DND-41 (cell line): ENCODE data around the gene RMND1.

Experiments
- ATAC-seq: fragments of 200-7000 bp; cut with Tn5 transposase; 3 replicates; pipeline ENCODE4 v1.9.1; 2021; ENCODE audit warnings: low read depth; ENCODE audit not compliant: insufficient read depth
- DNase-seq: peaks from one replicate; pipeline ENCODE4 v3.0.0-alpha.2; 2020
- H2AFZ ChIP-seq: 2 replicates; pipeline ENCODE4 v1.6.0; 2012; ENCODE audit warnings: low read depth, low read length
- H3K27ac ChIP-seq: 2 replicates; pipeline ENCODE4 v1.5.1; 2012; ENCODE audit warnings: low read length, inconsistent platforms
- H3K27me3 ChIP-seq: fragments of 200-600 bp; sonication (generic); 2 replicates; pipeline ENCODE4 v1.6.0; 2012; ENCODE audit warnings: low read length, mild to moderate bottlenecking, inconsistent platforms; ENCODE audit not compliant: insufficient read depth, poor library complexity
- H3K36me3 ChIP-seq: 2 replicates; pipeline ENCODE4 v1.5.1; 2012; ENCODE audit warnings: low read length, inconsistent platforms; ENCODE audit not compliant: insufficient read depth
- H3K4me1 ChIP-seq: 2 replicates; pipeline ENCODE4 v1.5.1; 2012; ENCODE audit warnings: mild to moderate bottlenecking, low read length; ENCODE audit not compliant: insufficient read depth
- H3K4me2 ChIP-seq: 2 replicates; pipeline ENCODE4 v1.6.0; 2012; ENCODE audit warnings: mild to moderate bottlenecking, moderate library complexity, low read length, inconsistent platforms; ENCODE audit not compliant: insufficient read depth
- H3K4me3 ChIP-seq, 2 experiments: fragments of 200-600 bp in 1 of 2; shearing (Covaris generic) in 1 of 2; 2 replicates each; pipeline ENCODE4 v1.5.1; 2012 to 2016; ENCODE audit warnings: inconsistent platforms in 2 of 2, low read length in 2 of 2, mild to moderate bottlenecking in 2 of 2, low read depth in 1 of 2, moderate library complexity in 1 of 2
- H3K79me2 ChIP-seq: 2 replicates; pipeline ENCODE4 v1.6.0; 2012; ENCODE audit warnings: low read length, inconsistent platforms; ENCODE audit not compliant: insufficient read depth
- H3K9ac ChIP-seq: 2 replicates; pipeline ENCODE4 v1.6.0; 2012; ENCODE audit warnings: low read depth, mild to moderate bottlenecking, inconsistent platforms, low read length, moderate library complexity
- H3K9me3 ChIP-seq: 2 replicates; pipeline ENCODE4 v1.5.1; 2012; ENCODE audit warnings: low read length, moderate library complexity, mild to moderate bottlenecking, inconsistent platforms; ENCODE audit not compliant: insufficient read depth, severe bottlenecking
- H4K20me1 ChIP-seq: 2 replicates; pipeline ENCODE4 v1.6.0; 2012; ENCODE audit warnings: low read length; ENCODE audit not compliant: insufficient read depth
- EZH2 ChIP-seq: IDR thresholded peaks from 3 replicates; pipeline ENCODE4 v1.6.1; 2012; ENCODE audit warnings: borderline replicate concordance, low read depth, mild to moderate bottlenecking, moderate library complexity, low read length, inconsistent platforms; ENCODE audit not compliant: severe bottlenecking
- TF ChIP-seq, protein P1 (sequence below): IDR thresholded peaks from 2 replicates; pipeline ENCODE4 v1.5.1; 2012; ENCODE audit warnings: borderline replicate concordance, low read length, moderate library complexity, mild to moderate bottlenecking; ENCODE audit not compliant: poor library complexity, severe bottlenecking; ENCODE audit errors: extremely low read depth

The RMND1 gene

DNA sequence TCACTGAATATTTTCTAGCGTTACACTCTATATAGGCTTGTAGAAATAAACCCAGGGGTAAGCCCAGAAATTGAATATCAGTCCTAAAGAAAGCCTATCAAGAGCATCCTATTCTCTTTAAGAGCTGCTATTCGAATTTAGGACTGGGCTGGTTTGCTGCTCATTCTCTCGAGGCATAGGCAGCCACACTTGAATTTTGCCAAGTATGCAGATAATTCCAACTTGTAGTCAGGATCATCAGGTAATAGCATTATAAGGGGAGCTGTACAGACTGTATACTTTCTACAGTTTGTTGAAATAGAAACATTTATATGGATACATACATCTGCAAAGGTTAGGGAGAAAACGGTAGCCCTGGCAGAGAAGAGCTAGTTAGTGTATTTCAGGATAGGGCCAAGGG lies 58.5 kb downstream of the RMND1 start:
- DNase-seq: no peak
- peaks cover 66% of the 10 kb centered on the region for H4K20me1 ChIP-seq
- peak overlapping the region in 1 of 2 experiments; percentile 68; a peak in 2 of 4 replicates for H3K4me3 ChIP-seq
- no peak overlapping the region for H2AFZ ChIP-seq
- peak overlapping the region; percentile 100 for H3K9ac ChIP-seq
- peak overlapping the region; percentile 74 for H3K27ac ChIP-seq
- H3K79me2 ChIP-seq: peaks cover 88% of the 10 kb centered on the region
- peaks cover 50% of the 10 kb centered on the region for H3K4me1 ChIP-seq
- peak overlapping the region; percentile 82 for H3K4me2 ChIP-seq
- H3K9me3 ChIP-seq: no peaks in the 10 kb centered on the region
- ATAC-seq: no peak
- TF ChIP-seq EZH2: no peak
- TF ChIP-seq, protein P1, sequence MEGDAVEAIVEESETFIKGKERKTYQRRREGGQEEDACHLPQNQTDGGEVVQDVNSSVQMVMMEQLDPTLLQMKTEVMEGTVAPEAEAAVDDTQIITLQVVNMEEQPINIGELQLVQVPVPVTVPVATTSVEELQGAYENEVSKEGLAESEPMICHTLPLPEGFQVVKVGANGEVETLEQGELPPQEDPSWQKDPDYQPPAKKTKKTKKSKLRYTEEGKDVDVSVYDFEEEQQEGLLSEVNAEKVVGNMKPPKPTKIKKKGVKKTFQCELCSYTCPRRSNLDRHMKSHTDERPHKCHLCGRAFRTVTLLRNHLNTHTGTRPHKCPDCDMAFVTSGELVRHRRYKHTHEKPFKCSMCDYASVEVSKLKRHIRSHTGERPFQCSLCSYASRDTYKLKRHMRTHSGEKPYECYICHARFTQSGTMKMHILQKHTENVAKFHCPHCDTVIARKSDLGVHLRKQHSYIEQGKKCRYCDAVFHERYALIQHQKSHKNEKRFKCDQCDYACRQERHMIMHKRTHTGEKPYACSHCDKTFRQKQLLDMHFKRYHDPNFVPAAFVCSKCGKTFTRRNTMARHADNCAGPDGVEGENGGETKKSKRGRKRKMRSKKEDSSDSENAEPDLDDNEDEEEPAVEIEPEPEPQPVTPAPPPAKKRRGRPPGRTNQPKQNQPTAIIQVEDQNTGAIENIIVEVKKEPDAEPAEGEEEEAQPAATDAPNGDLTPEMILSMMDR: no peak
- peaks cover 30% of the 10 kb centered on the region for H3K36me3 ChIP-seq
- no peaks in the 10 kb centered on the region for H3K27me3 ChIP-seq

DNA sequence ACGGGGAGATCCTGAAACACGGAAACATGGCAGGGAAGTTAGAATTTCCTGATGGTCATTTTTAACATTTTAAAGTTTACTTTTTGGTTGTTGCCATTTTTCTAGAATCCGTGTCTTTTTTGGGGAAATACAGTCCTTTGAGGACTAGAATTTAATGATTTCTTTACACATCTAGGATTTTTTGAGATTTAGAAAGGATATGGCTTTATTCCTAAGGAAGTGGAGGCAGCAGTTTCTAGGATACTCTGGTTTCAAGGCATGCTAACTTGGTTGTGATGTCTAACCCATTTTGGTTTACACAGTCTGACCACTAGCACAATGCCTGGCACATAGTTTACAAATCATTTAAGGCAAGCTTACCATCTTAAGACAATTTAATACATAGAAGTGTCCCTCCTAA lies 59.5 kb downstream of the RMND1 start:
- Histone ChIP-seq H3K4me3 (peak overlapping the region; percentile 34 to 68), H3K9me3 (no peaks in the 10 kb centered on the region), H3K27me3 (no peaks in the 10 kb centered on the region), H4K20me1 (peaks cover 60% of the 10 kb centered on the region), H3K4me1 (peaks cover 56% of the 10 kb centered on the region), H3K79me2 (peaks cover 88% of the 10 kb centered on the region), H3K4me2 (peak overlapping the region; percentile 82), H3K27ac (peak overlapping the region; percentile 74), H2AFZ (no peak overlapping the region), H3K36me3 (peaks cover 30% of the 10 kb centered on the region), H3K9ac (peak overlapping the region; percentile 100)
- TF ChIP-seq EZH2: no peak
- TF ChIP-seq, protein P1: no peak
- no peak for ATAC-seq
- no peak for DNase-seq

DNA sequence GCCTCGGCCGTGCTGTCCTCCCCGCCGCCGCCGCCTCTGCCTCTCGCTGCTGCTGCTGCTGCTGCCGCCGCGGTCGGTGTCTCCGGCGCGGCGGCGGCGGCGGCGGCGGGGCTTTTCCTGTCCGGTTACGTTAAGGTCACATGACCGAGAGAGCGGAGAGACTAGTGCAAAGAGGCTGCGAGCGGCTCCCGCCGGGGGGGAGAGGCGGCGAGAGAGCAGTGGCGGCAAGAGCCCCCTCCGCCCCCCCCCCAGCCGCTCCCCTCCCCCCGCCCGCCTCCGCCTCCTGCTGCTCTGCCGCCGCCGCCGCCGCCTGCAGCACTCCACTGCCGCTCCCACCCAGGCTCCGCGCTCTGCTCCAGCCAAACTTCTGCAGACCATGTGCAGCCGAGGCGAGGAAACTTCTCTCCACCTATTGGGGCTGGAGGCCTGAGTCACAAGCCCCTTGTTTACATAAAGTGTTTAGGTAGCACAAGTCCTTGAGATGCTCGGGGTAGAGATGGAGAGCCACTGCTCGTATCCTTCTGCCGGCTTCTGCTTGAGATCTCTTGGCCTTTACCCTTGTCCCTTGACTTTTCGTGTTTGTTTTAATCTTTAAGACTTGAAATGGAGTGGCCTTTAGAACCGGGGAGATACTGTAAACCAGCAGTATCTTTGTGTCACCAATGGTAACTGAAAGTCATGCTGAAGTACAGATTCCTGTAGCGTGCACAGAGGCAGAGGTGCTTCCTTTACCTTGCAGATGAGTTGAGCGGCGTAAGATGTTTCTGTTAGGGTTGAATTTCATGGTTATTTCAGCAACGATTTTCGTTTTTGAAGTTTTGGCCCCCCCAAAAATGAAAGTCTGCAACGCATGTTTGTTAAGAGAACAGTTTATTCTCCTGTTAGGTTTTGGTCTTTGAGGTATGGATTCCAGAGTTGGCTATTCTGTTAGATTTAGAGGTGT lies 60.2 kb downstream of the RMND1 start, which contains the start of gene ZBTB2:
ZBTB2 (minus strand) TSS at position 89 of the 943 bp plus-strand sequence. CDS start 17,922 bp downstream, outside the sequence.
- no peak for TF ChIP-seq EZH2
- TF ChIP-seq, protein P1: no peak
- DNase-seq (peak; percentile 78), ATAC-seq (peak; percentile 33)
- Histone ChIP-seq H3K9ac (peak within 1 kb of the TSS; percentile 100), H3K27ac (peak within 1 kb of the TSS; percentile 89), H3K4me1 (peaks cover 57% of the 10 kb centered on the region), H2AFZ (peak within 1 kb of the TSS; percentile 71), H3K36me3 (peaks cover 30% of the 10 kb centered on the region), H3K79me2 (peaks cover 88% of the 10 kb centered on the region), H3K27me3 (no peaks in the 10 kb centered on the region), H4K20me1 (peaks cover 56% of the 10 kb centered on the region), H3K9me3 (no peaks in the 10 kb centered on the region), H3K4me3 (peak within 1 kb of the TSS; percentile 68 to 78), H3K4me2 (peak within 1 kb of the TSS; percentile 82)
